ENCODE results near the gene TAX1BP1.

TAX1BP1 gene

GRCh38 chr7:27739909-27740448 lies at the start of gene TAX1BP1:
TSS of gene TAX1BP1 (plus strand) at chr7:27740162. CDS start at chr7:27748525, 8,363 bp downstream.
- peak; percentile 87 for DNase-seq

- DNase-seq: no peak
These were observed 49.3 kb upstream of the TAX1BP1 start for GRCh38 chr7:27690649-27691048.

DNA sequence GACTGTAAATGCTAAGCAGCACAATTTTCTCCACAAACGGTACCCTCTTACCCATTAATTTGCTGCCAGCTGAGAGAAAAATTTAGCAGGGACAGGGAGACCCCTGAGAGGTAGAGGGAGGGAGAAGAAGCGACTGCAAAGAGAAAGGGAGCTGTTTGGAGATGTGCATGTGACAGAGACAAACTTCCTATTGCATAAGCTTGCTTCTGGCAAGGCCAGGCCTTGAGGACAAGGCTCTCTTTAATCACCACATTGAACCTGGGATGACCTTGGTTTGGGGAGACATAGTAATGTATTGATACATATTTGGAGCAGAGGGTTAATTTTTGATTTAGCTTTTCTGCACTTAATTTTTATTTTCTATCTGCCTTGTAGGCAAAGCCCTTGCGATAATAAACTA lies 46.2 kb upstream of the TAX1BP1 start:
- no peak for DNase-seq

DNA sequence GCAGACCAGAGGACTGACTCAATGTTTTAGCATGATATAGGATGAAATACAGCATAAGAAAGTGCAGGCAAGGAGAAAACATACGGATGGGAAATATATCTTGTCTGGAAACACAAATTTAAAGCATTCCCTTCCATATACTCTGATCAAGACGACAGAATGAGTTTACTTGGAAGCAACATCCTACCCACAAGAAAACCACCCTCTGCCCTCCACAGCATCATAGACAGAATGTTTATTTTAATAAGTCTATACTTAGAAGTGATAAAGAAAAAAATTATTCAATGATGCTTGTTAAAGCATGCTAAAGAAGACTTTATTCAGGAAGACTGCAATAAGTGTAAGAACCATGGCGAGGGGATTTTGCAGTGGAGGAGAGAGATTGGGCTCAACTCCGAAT lies 44.9 kb upstream of the TAX1BP1 start:
- DNase-seq: no peak

GRCh38 chr7:27697861-27698430 lies 42.0 kb upstream of the TAX1BP1 start:
- no peak for DNase-seq

DNA sequence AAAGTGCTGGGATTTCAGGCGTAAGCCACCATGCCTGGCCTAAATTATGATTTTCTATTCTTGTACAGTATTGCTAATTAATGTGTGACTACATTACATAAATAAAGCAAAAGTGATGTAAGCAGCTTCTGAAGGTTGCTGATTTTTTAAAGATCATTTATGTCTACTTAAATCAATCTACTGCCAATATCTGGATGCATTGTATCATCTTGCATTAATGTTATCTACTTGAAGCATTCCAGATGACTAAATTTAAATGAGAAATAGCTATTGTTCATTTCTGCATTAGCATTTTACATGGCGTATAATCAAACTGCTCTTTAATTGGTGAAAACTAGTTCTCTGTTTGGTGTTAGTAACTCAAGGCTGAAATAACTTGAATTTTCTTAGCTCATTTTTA lies 40.2 kb upstream of the TAX1BP1 start:
- no peak for DNase-seq

DNA sequence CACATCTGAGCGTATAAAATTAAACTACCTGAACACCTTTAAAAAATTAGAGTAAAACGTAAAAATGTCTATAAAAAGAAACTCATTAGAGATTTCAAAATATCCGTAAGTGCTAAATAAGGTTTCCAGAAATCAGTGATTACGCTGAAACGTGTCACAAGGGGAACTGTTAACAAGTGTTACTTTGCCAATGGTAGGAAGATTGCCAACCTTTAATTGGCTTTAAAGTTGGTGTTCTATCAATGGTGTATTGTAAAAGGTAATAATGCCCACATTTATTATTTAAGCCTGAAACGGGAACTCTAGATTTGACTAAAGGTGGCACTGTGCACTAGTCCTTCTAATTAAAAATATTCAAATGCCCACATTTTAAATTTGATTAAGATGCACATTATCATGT lies 39.5 kb upstream of the TAX1BP1 start:
- no peak for DNase-seq

DNA sequence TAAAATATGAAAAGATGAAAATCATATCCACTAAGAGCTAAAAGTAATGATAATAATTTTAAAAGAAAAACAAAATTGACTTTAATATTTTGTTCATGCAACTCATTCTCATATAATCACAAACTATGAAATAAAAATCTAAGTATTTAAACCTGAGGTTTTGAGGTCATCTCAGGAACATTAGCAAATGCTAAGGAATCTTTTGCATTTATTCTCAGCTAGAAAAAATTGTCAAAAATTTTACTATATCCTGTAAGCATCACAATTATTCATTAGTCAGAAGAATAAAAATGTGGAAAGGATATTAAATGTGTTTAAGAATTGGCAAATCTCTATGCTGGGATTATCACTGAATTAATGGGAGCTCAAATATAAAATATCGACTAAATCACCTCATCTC lies 36.8 kb upstream of the TAX1BP1 start:
- DNase-seq: no peak

GRCh38 chr7:27704422-27705199 lies 35.4 kb upstream of the TAX1BP1 start:
- DNase-seq: no peak

DNA sequence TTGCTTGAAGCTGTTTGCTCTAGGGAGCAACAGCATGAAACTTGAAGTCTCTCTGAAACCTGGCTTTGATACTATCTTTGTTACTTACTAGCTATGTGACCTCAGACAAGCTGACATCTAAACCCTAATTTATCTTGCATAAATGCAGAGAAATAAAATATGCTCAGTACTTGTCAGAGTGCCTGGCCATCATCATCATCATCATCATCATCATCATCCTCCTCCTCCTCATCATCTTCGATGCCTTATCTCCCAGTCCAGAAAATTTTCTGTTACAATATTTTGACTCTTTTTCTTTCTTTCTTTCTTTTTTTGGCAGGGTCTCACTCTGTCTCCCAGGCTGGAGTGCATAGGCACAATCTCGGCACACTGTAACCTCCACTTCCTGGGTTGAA lies 34.8 kb upstream of the TAX1BP1 start:
- DNase-seq: no peak

DNA sequence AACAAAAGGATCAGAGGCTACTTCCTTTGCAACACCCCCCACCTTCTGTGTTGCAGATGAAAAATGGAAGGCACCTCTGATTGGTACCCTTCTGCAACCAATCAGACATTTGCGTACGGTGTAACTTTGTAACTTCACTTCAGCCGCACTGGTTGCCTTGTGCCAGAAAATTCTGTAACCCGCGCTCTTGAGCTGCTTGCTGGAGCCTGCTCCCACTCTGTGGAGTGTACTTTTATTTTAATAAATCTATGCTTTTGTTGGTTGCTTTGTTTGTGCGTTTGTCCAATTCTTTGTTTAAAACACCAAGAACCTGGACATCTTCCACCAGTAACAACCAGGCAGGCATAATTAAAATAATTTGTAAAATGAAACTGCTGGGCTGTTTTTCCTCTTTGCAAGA lies 31.5 kb upstream of the TAX1BP1 start:
- no peak for DNase-seq

- DNase-seq: peak; percentile 48
These were observed 30.6 kb upstream of the TAX1BP1 start for GRCh38 chr7:27709137-27710075.

- no peak for DNase-seq
These were observed 27.7 kb upstream of the TAX1BP1 start for GRCh38 chr7:27712217-27712616.

DNA sequence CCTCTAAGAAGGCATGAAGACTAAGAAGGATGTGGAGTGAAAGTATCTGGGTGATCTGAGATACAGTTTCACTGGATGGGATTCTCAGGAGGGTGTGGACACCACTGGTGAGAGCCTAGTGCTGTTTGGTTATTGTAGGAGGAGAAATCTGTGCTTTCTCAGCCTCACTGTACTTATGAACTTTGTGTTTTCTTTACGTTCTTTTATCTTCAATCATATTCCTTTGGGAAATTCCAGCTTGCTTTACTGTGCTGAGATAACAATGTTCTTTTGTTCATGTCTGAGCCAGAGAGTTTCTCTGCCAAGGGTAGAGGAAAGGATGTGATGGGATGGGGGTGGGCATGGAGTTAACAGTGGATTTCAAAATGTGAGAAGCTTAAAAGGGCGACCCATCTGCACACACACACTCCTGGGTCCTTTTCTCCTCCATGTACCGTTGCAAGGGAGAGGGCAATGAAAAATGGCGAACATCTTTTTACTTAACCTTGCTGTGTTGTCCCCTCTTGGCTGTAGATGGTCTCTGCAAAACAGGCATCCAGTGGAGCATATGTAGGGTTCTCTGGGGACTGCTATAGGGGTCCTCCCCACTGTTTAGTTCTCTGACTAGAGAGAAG lies 25.0 kb upstream of the TAX1BP1 start:
- DNase-seq: no peak

- no peak for DNase-seq
These were observed 16.9 kb upstream of the TAX1BP1 start for GRCh38 chr7:27723085-27723484.

DNA sequence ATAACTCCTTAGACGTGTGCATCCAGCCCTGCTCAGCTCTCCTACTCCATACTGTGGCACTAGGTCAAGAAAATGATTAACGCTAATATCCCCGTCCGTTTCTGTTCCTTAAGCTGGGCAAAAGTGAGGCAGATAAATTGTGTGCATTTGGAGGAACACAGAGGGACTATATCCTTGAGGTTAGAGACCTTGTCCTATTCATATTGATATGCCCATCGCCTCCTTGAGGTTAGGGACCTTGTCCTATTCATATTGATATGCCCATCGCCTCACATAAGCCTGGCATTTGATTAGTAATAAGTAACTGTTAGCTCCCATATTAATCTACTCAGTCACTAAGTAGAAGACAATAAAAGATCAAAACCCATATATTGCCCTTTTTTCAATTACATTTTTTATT lies 12.9 kb upstream of the TAX1BP1 start:
- no peak for DNase-seq

GRCh38 chr7:27730112-27730511 lies 9.8 kb upstream of the TAX1BP1 start:
- DNase-seq: no peak

- DNase-seq: no peak
These were observed 5.4 kb upstream of the TAX1BP1 start for GRCh38 chr7:27734583-27734982.

- no peak for DNase-seq
These were observed 4.8 kb upstream of the TAX1BP1 start for GRCh38 chr7:27735165-27735564.

- no peak for DNase-seq
These were observed 4.1 kb upstream of the TAX1BP1 start for GRCh38 chr7:27735831-27736230.

GRCh38 chr7:27737178-27737577 lies 2.8 kb upstream of the TAX1BP1 start:
- DNase-seq: no peak

- DNase-seq: no peak
These were observed 2.3 kb upstream of the TAX1BP1 start for GRCh38 chr7:27737616-27738015.
